ENCODE results near the gene FARS2.

GRCh38 chr6:5589422-5590141, 328.3 kb downstream of the FARS2 start:
- TF ChIP-seq, protein P1, sequence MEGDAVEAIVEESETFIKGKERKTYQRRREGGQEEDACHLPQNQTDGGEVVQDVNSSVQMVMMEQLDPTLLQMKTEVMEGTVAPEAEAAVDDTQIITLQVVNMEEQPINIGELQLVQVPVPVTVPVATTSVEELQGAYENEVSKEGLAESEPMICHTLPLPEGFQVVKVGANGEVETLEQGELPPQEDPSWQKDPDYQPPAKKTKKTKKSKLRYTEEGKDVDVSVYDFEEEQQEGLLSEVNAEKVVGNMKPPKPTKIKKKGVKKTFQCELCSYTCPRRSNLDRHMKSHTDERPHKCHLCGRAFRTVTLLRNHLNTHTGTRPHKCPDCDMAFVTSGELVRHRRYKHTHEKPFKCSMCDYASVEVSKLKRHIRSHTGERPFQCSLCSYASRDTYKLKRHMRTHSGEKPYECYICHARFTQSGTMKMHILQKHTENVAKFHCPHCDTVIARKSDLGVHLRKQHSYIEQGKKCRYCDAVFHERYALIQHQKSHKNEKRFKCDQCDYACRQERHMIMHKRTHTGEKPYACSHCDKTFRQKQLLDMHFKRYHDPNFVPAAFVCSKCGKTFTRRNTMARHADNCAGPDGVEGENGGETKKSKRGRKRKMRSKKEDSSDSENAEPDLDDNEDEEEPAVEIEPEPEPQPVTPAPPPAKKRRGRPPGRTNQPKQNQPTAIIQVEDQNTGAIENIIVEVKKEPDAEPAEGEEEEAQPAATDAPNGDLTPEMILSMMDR (IDR thresholded peaks at IDR 0.05), result no peak
- TF ChIP-seq EZH2 (IDR thresholded peaks at IDR 0.05; ENCODE audit: borderline replicate concordance, insufficient read depth, low read depth, low read length, poor library complexity, severe bottlenecking), result no peak
